ENCODE data around the gene EXD1.

DNA sequence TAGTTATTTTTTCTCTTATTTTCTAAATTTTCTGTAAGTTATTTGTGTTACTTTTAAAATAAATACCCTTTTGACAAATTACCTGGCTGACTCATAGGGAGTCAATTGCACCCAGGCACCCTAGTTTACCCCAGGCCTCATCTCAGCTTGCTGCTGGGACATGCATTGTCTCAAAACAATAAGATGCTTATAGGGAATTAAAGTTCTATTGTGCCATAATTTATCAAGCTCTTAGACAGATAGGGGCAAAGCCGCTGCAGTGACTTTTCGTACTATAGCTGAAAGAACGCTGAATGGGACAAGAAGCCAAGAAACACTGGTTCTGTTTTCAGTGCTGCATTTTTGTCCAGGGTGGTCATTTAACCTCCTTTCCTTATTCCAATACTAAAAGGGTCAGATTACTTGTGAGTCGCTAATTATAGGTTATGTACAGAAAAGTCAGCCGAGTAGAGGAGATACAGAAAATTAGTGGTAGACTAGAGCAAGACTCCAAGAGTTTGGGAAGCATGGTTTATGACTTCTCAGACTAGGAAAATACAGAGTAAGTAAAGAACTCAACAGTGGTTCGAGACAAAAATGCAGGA, 50.3 kb downstream of the EXD1 start:
- TF ChIP-seq, protein P1, sequence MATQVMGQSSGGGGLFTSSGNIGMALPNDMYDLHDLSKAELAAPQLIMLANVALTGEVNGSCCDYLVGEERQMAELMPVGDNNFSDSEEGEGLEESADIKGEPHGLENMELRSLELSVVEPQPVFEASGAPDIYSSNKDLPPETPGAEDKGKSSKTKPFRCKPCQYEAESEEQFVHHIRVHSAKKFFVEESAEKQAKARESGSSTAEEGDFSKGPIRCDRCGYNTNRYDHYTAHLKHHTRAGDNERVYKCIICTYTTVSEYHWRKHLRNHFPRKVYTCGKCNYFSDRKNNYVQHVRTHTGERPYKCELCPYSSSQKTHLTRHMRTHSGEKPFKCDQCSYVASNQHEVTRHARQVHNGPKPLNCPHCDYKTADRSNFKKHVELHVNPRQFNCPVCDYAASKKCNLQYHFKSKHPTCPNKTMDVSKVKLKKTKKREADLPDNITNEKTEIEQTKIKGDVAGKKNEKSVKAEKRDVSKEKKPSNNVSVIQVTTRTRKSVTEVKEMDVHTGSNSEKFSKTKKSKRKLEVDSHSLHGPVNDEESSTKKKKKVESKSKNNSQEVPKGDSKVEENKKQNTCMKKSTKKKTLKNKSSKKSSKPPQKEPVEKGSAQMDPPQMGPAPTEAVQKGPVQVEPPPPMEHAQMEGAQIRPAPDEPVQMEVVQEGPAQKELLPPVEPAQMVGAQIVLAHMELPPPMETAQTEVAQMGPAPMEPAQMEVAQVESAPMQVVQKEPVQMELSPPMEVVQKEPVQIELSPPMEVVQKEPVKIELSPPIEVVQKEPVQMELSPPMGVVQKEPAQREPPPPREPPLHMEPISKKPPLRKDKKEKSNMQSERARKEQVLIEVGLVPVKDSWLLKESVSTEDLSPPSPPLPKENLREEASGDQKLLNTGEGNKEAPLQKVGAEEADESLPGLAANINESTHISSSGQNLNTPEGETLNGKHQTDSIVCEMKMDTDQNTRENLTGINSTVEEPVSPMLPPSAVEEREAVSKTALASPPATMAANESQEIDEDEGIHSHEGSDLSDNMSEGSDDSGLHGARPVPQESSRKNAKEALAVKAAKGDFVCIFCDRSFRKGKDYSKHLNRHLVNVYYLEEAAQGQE (IDR thresholded peaks at IDR 0.05), result no peak
- TF ChIP-seq JUN (IDR thresholded peaks at IDR 0.05) (no peak), CBX2 (IDR thresholded peaks at IDR 0.05; ENCODE audit: borderline replicate concordance, low read depth) (no peak), BHLHE40 (IDR thresholded peaks at IDR 0.05; ENCODE audit: low read depth, low read length) (no peak), POLR2A (IDR thresholded peaks at IDR 0.05; ENCODE audit: low read length) (no peak)
- TF ChIP-seq, protein P2, sequence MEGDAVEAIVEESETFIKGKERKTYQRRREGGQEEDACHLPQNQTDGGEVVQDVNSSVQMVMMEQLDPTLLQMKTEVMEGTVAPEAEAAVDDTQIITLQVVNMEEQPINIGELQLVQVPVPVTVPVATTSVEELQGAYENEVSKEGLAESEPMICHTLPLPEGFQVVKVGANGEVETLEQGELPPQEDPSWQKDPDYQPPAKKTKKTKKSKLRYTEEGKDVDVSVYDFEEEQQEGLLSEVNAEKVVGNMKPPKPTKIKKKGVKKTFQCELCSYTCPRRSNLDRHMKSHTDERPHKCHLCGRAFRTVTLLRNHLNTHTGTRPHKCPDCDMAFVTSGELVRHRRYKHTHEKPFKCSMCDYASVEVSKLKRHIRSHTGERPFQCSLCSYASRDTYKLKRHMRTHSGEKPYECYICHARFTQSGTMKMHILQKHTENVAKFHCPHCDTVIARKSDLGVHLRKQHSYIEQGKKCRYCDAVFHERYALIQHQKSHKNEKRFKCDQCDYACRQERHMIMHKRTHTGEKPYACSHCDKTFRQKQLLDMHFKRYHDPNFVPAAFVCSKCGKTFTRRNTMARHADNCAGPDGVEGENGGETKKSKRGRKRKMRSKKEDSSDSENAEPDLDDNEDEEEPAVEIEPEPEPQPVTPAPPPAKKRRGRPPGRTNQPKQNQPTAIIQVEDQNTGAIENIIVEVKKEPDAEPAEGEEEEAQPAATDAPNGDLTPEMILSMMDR (IDR thresholded peaks at IDR 0.05), result no peak

Measured in A549 (cell line).